HG03175 (cell line): Measurements from ENCODE around the gene PLXNA2.

Experiments used
- ATAC-seq: cut with Tn5 transposase; IDR thresholded peaks from one replicate; pipeline ENCODE4 v1.9.1; 2021; ENCODE audit warnings: mild to moderate bottlenecking, moderate library complexity; ENCODE audit not compliant: unreplicated experiment

PLXNA2 gene

GRCh38 chr1:208243967-208244916, at the start of gene PLXNA2:
TSS of gene PLXNA2 (minus strand) at chr1:208244384. CDS start at chr1:208217922, 26,462 bp downstream.
- peak; percentile 49 for ATAC-seq

GRCh38 chr1:208292908-208293307, 48.7 kb upstream of the PLXNA2 start:
- ATAC-seq, result no peak

GRCh38 chr1:208291923-208292711, 47.9 kb upstream of the PLXNA2 start:
- ATAC-seq, result no peak

- no peak for ATAC-seq
Measured at GRCh38 chr1:208291129-208291528, 46.9 kb upstream of the PLXNA2 start.

GRCh38 chr1:208289716-208290115, 45.5 kb upstream of the PLXNA2 start:
- ATAC-seq, result no peak

GRCh38 chr1:208288495-208288894, 44.3 kb upstream of the PLXNA2 start:
- no peak for ATAC-seq

GRCh38 chr1:208280681-208281450, 36.7 kb upstream of the PLXNA2 start:
- no peak for ATAC-seq

GRCh38 chr1:208279826-208280588, 35.8 kb upstream of the PLXNA2 start:
- ATAC-seq, result no peak

- no peak for ATAC-seq
Measured at GRCh38 chr1:208278638-208279037, 34.5 kb upstream of the PLXNA2 start.

- ATAC-seq, result no peak
Measured at GRCh38 chr1:208276757-208277435, 32.7 kb upstream of the PLXNA2 start.

GRCh38 chr1:208275083-208275482, 30.9 kb upstream of the PLXNA2 start:
- ATAC-seq, result no peak

- no peak for ATAC-seq
Measured at GRCh38 chr1:208273386-208274017, 29.3 kb upstream of the PLXNA2 start.

GRCh38 chr1:208272713-208273112, 28.5 kb upstream of the PLXNA2 start:
- no peak for ATAC-seq

- no peak for ATAC-seq
Measured at GRCh38 chr1:208272311-208272710, 28.1 kb upstream of the PLXNA2 start.

GRCh38 chr1:208271236-208271635, 27.1 kb upstream of the PLXNA2 start:
- ATAC-seq, result no peak

GRCh38 chr1:208270651-208271141, 26.5 kb upstream of the PLXNA2 start:
- no peak for ATAC-seq

- no peak for ATAC-seq
Measured at GRCh38 chr1:208269338-208269666, 25.1 kb upstream of the PLXNA2 start.

GRCh38 chr1:208268541-208269337, 24.6 kb upstream of the PLXNA2 start:
- no peak for ATAC-seq
